Keratinocyte (primary cell): ENCODE data around the gene MAD2L1.

Experiments used
- EZH2 ChIP-seq: IDR thresholded peaks from one replicate; pipeline ENCODE4 v1.6.1; 2012; ENCODE audit warnings: inconsistent platforms, mild to moderate bottlenecking, low read length, moderate library complexity
- TF ChIP-seq, protein P1 (sequence below), 3 experiments: IDR thresholded peaks in 1 of 3; conservative IDR thresholded peaks in 1 of 3; optimal IDR thresholded peaks in 1 of 3; 2 replicates in 2 of 3; 3 replicates in 1 of 3; pipeline versions ENCODE3 to v1.5.1; 2011; ENCODE audit warnings: low read length in 3 of 3, mild to moderate bottlenecking in 3 of 3, moderate library complexity in 2 of 3, control low read depth in 1 of 3, inconsistent platforms in 1 of 3; ENCODE audit not compliant: insufficient read depth in 2 of 3; ENCODE audit errors: extremely low read depth in 1 of 3

DNA sequence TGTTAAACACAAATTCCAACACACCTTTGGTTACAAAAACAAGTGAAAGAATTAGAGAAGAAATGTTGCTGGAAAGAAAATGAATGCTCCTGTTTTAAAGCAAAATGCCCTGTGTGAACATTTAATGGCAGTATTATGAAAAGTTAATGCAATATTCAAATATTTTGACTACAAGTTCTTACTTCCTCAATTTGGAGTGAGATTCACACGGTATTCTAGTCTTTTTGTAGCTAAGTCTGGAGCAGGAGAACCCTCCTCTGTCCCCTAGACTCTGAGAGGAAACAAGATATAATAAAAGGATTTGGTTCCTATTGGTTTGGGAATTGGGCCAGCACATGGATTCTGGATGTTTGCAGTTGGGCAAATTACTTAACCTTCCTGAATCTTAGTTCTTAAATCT, 12.7 kb downstream of the MAD2L1 start:
- TF ChIP-seq EZH2 = no peak
- TF ChIP-seq, protein P1, sequence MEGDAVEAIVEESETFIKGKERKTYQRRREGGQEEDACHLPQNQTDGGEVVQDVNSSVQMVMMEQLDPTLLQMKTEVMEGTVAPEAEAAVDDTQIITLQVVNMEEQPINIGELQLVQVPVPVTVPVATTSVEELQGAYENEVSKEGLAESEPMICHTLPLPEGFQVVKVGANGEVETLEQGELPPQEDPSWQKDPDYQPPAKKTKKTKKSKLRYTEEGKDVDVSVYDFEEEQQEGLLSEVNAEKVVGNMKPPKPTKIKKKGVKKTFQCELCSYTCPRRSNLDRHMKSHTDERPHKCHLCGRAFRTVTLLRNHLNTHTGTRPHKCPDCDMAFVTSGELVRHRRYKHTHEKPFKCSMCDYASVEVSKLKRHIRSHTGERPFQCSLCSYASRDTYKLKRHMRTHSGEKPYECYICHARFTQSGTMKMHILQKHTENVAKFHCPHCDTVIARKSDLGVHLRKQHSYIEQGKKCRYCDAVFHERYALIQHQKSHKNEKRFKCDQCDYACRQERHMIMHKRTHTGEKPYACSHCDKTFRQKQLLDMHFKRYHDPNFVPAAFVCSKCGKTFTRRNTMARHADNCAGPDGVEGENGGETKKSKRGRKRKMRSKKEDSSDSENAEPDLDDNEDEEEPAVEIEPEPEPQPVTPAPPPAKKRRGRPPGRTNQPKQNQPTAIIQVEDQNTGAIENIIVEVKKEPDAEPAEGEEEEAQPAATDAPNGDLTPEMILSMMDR (optimal IDR thresholded peaks at IDR 0.05 in 1 of 3, IDR thresholded peaks at IDR 0.05 in 1 of 3, conservative IDR thresholded peaks at IDR 0.05 in 1 of 3; ENCODE audit: extremely low read depth in 1 of 3, insufficient read depth in 2 of 3, low read length in 3 of 3) = no peak
